Medulla oblongata (tissue), 1 donor: ENCODE measurements around the gene CRACDL.

ENCODE experiments used
- DNase-seq: peaks from one replicate; pipeline ENCODE4 v3.0.0-alpha.2; 2015; ENCODE audit errors: extremely low spot score

The CRACDL gene

GRCh38 chr2:98750593-98751282 is 185.3 kb downstream of the CRACDL start:
- no peak for DNase-seq

GRCh38 chr2:98749066-98749450 is 187.0 kb downstream of the CRACDL start:
- DNase-seq: peak; percentile 89

- DNase-seq: no peak
Observed at GRCh38 chr2:98748292-98749065, 187.5 kb downstream of the CRACDL start.

GRCh38 chr2:98747888-98748287 is 188.1 kb downstream of the CRACDL start:
- DNase-seq: no peak

- no peak for DNase-seq
Observed at GRCh38 chr2:98746426-98746825, 189.6 kb downstream of the CRACDL start.

- DNase-seq: no peak
Observed at GRCh38 chr2:98744595-98744994, 191.4 kb downstream of the CRACDL start.
